ENCODE data around the gene FAM193B. TPM values are rescaled to one million over a fixed set of nuclear protein-coding genes. Genes with fewer than 3 reads are reported as not detected.

FAM193B gene
- total RNA-seq, 1 donor from 2014 or later = 28.1 TPM

Other genes starting within 250 kb of the FAM193B start
- 32.8 TPM for gene MXD3, start 242.7 kb downstream of the FAM193B start, total RNA-seq
- gene LMAN2, start 202.9 kb downstream of the FAM193B start, total RNA-seq = 159 TPM
- gene RGS14, start 196.6 kb downstream of the FAM193B start, total RNA-seq = 14.8 TPM
- not detected for gene SLC34A1, start 170.1 kb downstream of the FAM193B start, total RNA-seq
- not detected for gene PFN3, start 153.9 kb downstream of the FAM193B start, total RNA-seq
- 0.51 TPM for gene F12, start 145.0 kb downstream of the FAM193B start, total RNA-seq
- 19.9 TPM for gene GRK6, start 127.9 kb downstream of the FAM193B start, total RNA-seq
- 0.72 TPM for gene PRR7, start 107.7 kb downstream of the FAM193B start, total RNA-seq
- 58.3 TPM for gene DBN1, start 80.9 kb downstream of the FAM193B start, total RNA-seq
- 83.0 TPM for gene PDLIM7, start 57.0 kb downstream of the FAM193B start, total RNA-seq
- gene DOK3, start 44.7 kb downstream of the FAM193B start, total RNA-seq = 6.7 TPM
- gene DDX41, start 37.6 kb downstream of the FAM193B start, total RNA-seq = 46.4 TPM
- 91.9 TPM for gene TMED9, start 37.6 kb upstream of the FAM193B start, total RNA-seq
- gene B4GALT7, start 45.6 kb upstream of the FAM193B start, total RNA-seq = 14.5 TPM
- 1.0 TPM for gene FAM153A, start 228.3 kb upstream of the FAM193B start, total RNA-seq